ENCODE data around the gene SWSAP1.

The SWSAP1 gene

DNA sequence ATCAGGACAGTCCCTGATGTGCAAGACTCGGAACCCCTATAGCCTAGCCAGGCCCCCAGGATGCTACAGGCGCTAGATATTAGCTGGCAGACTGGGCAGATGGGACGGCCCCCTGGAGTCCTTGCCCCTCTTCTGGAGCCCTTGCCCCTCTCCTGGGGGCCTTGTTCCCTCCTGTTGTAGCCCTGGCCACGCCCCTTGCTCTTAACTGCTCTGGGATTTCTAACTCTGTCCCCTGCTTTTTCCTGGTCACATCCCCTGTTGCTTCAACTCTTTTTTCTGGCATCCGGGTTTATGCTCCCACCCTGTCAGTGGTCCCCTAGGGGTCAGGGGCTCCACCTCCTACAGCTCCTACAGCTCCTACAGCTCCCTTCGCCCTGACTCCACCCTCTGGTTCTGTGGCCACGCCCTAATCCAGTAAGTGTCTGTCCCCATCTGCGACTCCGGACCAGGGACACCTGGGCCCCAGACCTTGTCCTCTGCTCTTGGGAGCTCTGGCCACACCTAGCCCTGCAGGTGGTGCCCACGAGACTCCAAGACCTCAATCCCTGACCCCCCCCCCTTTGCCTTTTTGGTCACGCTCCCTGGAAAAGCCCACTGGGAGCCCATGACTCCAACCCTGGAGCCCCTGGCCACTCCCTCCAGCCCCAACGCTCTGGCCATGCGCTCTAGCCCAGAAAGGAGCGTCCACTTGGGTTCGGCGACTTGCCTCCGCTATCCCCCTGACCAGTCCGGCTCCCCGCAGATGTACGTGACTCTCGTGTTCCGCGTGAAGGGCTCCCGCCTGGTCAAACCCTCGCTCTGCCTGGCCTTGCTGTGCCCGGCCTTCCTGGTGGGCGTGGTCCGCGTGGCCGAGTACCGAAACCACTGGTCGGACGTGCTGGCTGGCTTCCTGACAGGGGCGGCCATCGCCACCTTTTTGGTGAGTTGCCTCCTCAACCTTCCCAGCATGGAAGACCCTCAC, 12.4 kb upstream of the SWSAP1 start:
- TF ChIP-seq POLR2AphosphoS5 (IDR thresholded peaks at IDR 0.05; ENCODE audit: low read depth, low read length) = no peak
- TF ChIP-seq, protein P1, sequence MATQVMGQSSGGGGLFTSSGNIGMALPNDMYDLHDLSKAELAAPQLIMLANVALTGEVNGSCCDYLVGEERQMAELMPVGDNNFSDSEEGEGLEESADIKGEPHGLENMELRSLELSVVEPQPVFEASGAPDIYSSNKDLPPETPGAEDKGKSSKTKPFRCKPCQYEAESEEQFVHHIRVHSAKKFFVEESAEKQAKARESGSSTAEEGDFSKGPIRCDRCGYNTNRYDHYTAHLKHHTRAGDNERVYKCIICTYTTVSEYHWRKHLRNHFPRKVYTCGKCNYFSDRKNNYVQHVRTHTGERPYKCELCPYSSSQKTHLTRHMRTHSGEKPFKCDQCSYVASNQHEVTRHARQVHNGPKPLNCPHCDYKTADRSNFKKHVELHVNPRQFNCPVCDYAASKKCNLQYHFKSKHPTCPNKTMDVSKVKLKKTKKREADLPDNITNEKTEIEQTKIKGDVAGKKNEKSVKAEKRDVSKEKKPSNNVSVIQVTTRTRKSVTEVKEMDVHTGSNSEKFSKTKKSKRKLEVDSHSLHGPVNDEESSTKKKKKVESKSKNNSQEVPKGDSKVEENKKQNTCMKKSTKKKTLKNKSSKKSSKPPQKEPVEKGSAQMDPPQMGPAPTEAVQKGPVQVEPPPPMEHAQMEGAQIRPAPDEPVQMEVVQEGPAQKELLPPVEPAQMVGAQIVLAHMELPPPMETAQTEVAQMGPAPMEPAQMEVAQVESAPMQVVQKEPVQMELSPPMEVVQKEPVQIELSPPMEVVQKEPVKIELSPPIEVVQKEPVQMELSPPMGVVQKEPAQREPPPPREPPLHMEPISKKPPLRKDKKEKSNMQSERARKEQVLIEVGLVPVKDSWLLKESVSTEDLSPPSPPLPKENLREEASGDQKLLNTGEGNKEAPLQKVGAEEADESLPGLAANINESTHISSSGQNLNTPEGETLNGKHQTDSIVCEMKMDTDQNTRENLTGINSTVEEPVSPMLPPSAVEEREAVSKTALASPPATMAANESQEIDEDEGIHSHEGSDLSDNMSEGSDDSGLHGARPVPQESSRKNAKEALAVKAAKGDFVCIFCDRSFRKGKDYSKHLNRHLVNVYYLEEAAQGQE (IDR thresholded peaks at IDR 0.05; ENCODE audit: insufficient read depth in 1 of 2, low read depth in 2 of 2, low read length in 2 of 2) = no peak
- no peak for TF ChIP-seq TAF1 (IDR thresholded peaks at IDR 0.05; ENCODE audit: borderline replicate concordance, insufficient read depth, low read length)
- no peak for TF ChIP-seq FOXP2 (optimal IDR thresholded peaks at IDR 0.05; ENCODE audit: borderline replicate concordance, extremely low read depth, extremely low read length, insufficient read depth)
- no peak for TF ChIP-seq SIN3A (IDR thresholded peaks at IDR 0.05; ENCODE audit: borderline replicate concordance, insufficient read depth, low read length)

DNA sequence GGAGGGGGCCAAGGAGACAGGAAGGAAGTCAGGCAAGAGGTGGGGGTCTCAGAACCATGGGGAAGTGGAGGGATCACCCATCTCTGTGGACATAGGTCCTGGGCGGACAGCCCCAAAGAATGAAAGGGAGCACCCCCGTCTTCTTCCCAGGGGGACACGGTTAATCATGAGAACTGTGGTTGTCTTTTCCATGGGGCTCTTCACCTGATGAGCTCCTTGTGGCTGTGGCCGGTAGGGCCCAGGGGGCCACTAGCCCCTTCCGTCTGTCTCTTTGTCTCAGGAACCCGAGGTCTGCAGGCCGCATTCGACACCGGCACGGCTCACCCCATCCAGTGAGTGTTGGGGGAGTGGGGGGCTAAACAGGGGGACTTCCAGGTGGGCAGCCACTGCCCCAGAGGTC, 10.6 kb upstream of the SWSAP1 start:
- TF ChIP-seq, protein P1 (IDR thresholded peaks at IDR 0.05; ENCODE audit: insufficient read depth in 1 of 2, low read depth in 2 of 2, low read length in 2 of 2) = no peak
- no peak for TF ChIP-seq FOXP2 (optimal IDR thresholded peaks at IDR 0.05; ENCODE audit: borderline replicate concordance, extremely low read depth, extremely low read length, insufficient read depth)
- TF ChIP-seq TAF1 (IDR thresholded peaks at IDR 0.05; ENCODE audit: borderline replicate concordance, insufficient read depth, low read length) = no peak
- TF ChIP-seq POLR2AphosphoS5 (IDR thresholded peaks at IDR 0.05; ENCODE audit: low read depth, low read length) = no peak
- TF ChIP-seq SIN3A (IDR thresholded peaks at IDR 0.05; ENCODE audit: borderline replicate concordance, insufficient read depth, low read length) = no peak

DNA sequence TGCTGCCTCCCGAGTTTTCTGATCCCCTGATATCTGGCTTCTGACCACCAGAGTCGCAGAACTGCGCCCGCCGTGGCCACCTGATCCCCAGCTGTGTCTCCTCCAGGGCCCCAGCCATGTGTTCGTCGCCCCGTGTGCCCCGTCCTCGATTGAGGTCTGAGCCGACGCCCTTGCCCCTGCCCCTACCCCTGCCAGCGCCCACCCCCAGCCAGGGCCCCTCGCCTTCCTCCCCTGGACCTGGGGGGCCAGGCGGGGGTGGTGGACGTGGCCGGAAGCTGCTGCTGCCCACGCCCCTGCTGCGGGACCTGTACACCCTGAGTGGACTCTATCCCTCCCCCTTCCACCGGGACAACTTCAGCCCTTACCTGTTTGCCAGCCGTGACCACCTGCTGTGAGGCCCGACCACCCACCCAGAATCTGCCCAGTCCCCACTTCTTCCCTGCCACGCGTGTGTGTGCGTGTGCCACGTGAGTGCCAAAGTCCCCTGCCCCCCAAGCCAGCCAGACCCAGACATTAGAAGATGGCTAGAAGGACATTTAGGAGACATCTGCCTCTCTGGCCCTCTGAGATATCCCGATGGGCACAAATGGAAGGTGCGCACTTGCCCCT, 10.1 kb upstream of the SWSAP1 start:
- no peak for TF ChIP-seq TAF1 (IDR thresholded peaks at IDR 0.05; ENCODE audit: borderline replicate concordance, insufficient read depth, low read length)
- no peak for TF ChIP-seq SIN3A (IDR thresholded peaks at IDR 0.05; ENCODE audit: borderline replicate concordance, insufficient read depth, low read length)
- no peak for TF ChIP-seq POLR2AphosphoS5 (IDR thresholded peaks at IDR 0.05; ENCODE audit: low read depth, low read length)
- no peak for TF ChIP-seq FOXP2 (optimal IDR thresholded peaks at IDR 0.05; ENCODE audit: borderline replicate concordance, extremely low read depth, extremely low read length, insufficient read depth)
- TF ChIP-seq, protein P1 (IDR thresholded peaks at IDR 0.05; ENCODE audit: insufficient read depth in 1 of 2, low read depth in 2 of 2, low read length in 2 of 2) = no peak

DNA sequence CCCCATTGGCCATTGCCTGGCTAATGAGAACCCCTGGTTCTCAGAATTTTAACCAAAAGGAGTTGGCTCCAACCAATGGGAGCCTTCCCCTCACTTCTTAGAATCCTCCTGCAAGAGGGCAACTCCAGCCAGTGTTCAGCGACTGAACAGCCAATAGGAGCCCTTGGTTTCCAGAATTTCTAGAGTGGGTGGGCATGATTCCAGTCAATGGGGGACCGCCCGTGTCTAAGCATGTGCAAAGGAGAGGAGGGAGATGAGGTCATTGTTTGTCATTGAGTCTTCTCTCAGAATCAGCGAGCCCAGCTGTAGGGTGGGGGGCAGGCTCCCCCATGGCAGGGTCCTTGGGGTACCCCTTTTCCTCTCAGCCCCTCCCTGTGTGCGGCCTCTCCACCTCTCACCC, 9.5 kb upstream of the SWSAP1 start:
- TF ChIP-seq SIN3A (IDR thresholded peaks at IDR 0.05; ENCODE audit: borderline replicate concordance, insufficient read depth, low read length) (no peak), FOXP2 (optimal IDR thresholded peaks at IDR 0.05; ENCODE audit: borderline replicate concordance, extremely low read depth, extremely low read length, insufficient read depth) (no peak), POLR2AphosphoS5 (IDR thresholded peaks at IDR 0.05; ENCODE audit: low read depth, low read length) (no peak), TAF1 (IDR thresholded peaks at IDR 0.05; ENCODE audit: borderline replicate concordance, insufficient read depth, low read length) (no peak)
- TF ChIP-seq, protein P1 (IDR thresholded peaks at IDR 0.05; ENCODE audit: insufficient read depth in 1 of 2, low read depth in 2 of 2, low read length in 2 of 2) = no peak

Measured in PFSK-1 (cell line).